ENCODE results near the gene TCN2.

TCN2 gene

GRCh38 chr22:30671071-30671470 lies 64.1 kb downstream of the TCN2 start:
- Histone ChIP-seq H3K4me3 (ENCODE audit: insufficient read depth, low read length, poor library complexity, severe bottlenecking) (no peak overlapping the region), H3K4me2 (ENCODE audit: low read depth, low read length, poor library complexity, severe bottlenecking) (no peak overlapping the region), H3K9me3 (ENCODE audit: insufficient read depth, low read length) (no peaks in the 10 kb centered on the region), H3K9ac (ENCODE audit: low read length) (no peak overlapping the region), H3K27ac (ENCODE audit: low read depth, low read length) (no peak overlapping the region), H4K20me1 (ENCODE audit: low read depth, low read length) (no peaks in the 10 kb centered on the region), H3K36me3 (ENCODE audit: low read length) (no peaks in the 10 kb centered on the region), H2AFZ (ENCODE audit: low read depth, low read length, severe bottlenecking) (no peak overlapping the region), H3K9me2 (replicated peaks; ENCODE audit: insufficient read depth, low read length) (no peaks in the 10 kb centered on the region), H3K27me3 (ENCODE audit: low read length) (no peaks in the 10 kb centered on the region), H3F3A (ENCODE audit: insufficient read depth) (no peaks in the 10 kb centered on the region), H3K79me2 (ENCODE audit: insufficient read depth, low read length) (no peaks in the 10 kb centered on the region)
- TF ChIP-seq EZH2phosphoT487 (conservative IDR thresholded peaks at IDR 0.05; ENCODE audit: low read length) (no peak), CTCF (IDR thresholded peaks at IDR 0.05; ENCODE audit: insufficient read depth, low read length, poor library complexity, severe bottlenecking) (no peak)

- Histone ChIP-seq H3K27me3 (ENCODE audit: low read length) (no peaks in the 10 kb centered on the region), H3K4me3 (ENCODE audit: insufficient read depth, low read length, poor library complexity, severe bottlenecking) (no peak overlapping the region), H3K9me2 (replicated peaks; ENCODE audit: insufficient read depth, low read length) (no peaks in the 10 kb centered on the region), H2AFZ (ENCODE audit: low read depth, low read length, severe bottlenecking) (no peak overlapping the region), H3K79me2 (ENCODE audit: insufficient read depth, low read length) (no peaks in the 10 kb centered on the region), H3K9ac (ENCODE audit: low read length) (no peak overlapping the region), H3K27ac (ENCODE audit: low read depth, low read length) (no peak overlapping the region), H3K36me3 (ENCODE audit: low read length) (no peaks in the 10 kb centered on the region), H3K4me2 (ENCODE audit: low read depth, low read length, poor library complexity, severe bottlenecking) (no peak overlapping the region), H4K20me1 (ENCODE audit: low read depth, low read length) (no peaks in the 10 kb centered on the region), H3K9me3 (ENCODE audit: insufficient read depth, low read length) (no peaks in the 10 kb centered on the region), H3F3A (ENCODE audit: insufficient read depth) (no peaks in the 10 kb centered on the region)
- TF ChIP-seq EZH2phosphoT487 (conservative IDR thresholded peaks at IDR 0.05; ENCODE audit: low read length) (no peak), CTCF (IDR thresholded peaks at IDR 0.05; ENCODE audit: insufficient read depth, low read length, poor library complexity, severe bottlenecking) (no peak)
Observed at GRCh38 chr22:30673136-30673535, 66.2 kb downstream of the TCN2 start.

- H3K27ac ChIP-seq (ENCODE audit: low read depth, low read length) = no peak overlapping the region
- H3K27me3 ChIP-seq (ENCODE audit: low read length) = no peaks in the 10 kb centered on the region
- no peak overlapping the region for H3K4me3 ChIP-seq (ENCODE audit: insufficient read depth, low read length, poor library complexity, severe bottlenecking)
- no peaks in the 10 kb centered on the region for H3K9me2 ChIP-seq (replicated peaks; ENCODE audit: insufficient read depth, low read length)
- H3K9me3 ChIP-seq (ENCODE audit: insufficient read depth, low read length) = no peaks in the 10 kb centered on the region
- TF ChIP-seq EZH2phosphoT487 (conservative IDR thresholded peaks at IDR 0.05; ENCODE audit: low read length) (no peak), CTCF (IDR thresholded peaks at IDR 0.05; ENCODE audit: insufficient read depth, low read length, poor library complexity, severe bottlenecking) (no peak)
- H3K36me3 ChIP-seq (ENCODE audit: low read length) = no peaks in the 10 kb centered on the region
- H3F3A ChIP-seq (ENCODE audit: insufficient read depth) = no peaks in the 10 kb centered on the region
- no peak overlapping the region for H3K4me2 ChIP-seq (ENCODE audit: low read depth, low read length, poor library complexity, severe bottlenecking)
- H3K79me2 ChIP-seq (ENCODE audit: insufficient read depth, low read length) = no peaks in the 10 kb centered on the region
- no peak overlapping the region for H3K9ac ChIP-seq (ENCODE audit: low read length)
- no peaks in the 10 kb centered on the region for H4K20me1 ChIP-seq (ENCODE audit: low read depth, low read length)
- no peak overlapping the region for H2AFZ ChIP-seq (ENCODE audit: low read depth, low read length, severe bottlenecking)
Observed at GRCh38 chr22:30674482-30674881, 67.5 kb downstream of the TCN2 start.

Measured in SU-DHL-6 (cell line).